Right lobe of liver (tissue), 4 donors: ENCODE data around the gene PHIP.

Experiments
- CTCF ChIP-seq, 4 donors: fragments of 200-600 bp in 3 of 4; fragments of 450-650 bp in 1 of 4; IDR thresholded peaks; one replicate each; pipeline versions ENCODE4 v1.5.1 to v1.8.0; 2016 to 2022; ENCODE audit warnings: antibody characterized with exemption in 4 of 4, mild to moderate bottlenecking in 2 of 4
- POLR2A ChIP-seq: fragments of 450-650 bp; IDR thresholded peaks from one replicate; pipeline ENCODE4 v1.6.1; 2017; ENCODE audit warnings: antibody characterized with exemption, mild to moderate bottlenecking
- donor health status: DM: no; HTN: no; CAD: no.
- donor health status: DM: no; HTN: no; CAD: no.
- donor health status: DM: no; HTN: yes; CAD: no.

DNA sequence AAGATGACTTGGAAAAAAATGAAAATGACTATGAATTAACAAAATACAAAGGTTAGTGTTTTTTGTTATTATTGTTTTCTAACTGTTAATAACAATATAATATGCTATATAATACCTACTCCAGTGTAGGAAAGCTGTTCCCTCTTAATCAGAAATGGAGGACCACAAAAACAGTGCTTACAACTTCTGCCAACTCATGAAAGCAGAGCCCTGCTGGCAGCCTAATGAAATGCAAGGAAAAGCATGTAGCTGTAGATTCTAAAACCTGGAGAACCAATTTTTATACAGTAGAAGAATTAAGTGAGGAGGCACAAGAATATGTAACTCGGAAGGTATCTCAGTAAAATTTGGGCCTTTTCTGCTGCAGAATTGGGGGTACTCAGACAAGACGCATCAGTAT is 29.4 kb downstream of the PHIP start:
- TF ChIP-seq POLR2A, result no peak
- peak; percentile 19 to 37 (median 31) for TF ChIP-seq CTCF (IDR thresholded peaks at IDR 0.05)
